ENCODE results near the gene PDIK1L. TPM values are rescaled to one million over a fixed set of nuclear protein-coding genes. Genes with fewer than 3 reads are reported as not detected.

PDIK1L gene
- total RNA-seq, 1 experiment from 2014 or later: 11.9 TPM

DNA sequence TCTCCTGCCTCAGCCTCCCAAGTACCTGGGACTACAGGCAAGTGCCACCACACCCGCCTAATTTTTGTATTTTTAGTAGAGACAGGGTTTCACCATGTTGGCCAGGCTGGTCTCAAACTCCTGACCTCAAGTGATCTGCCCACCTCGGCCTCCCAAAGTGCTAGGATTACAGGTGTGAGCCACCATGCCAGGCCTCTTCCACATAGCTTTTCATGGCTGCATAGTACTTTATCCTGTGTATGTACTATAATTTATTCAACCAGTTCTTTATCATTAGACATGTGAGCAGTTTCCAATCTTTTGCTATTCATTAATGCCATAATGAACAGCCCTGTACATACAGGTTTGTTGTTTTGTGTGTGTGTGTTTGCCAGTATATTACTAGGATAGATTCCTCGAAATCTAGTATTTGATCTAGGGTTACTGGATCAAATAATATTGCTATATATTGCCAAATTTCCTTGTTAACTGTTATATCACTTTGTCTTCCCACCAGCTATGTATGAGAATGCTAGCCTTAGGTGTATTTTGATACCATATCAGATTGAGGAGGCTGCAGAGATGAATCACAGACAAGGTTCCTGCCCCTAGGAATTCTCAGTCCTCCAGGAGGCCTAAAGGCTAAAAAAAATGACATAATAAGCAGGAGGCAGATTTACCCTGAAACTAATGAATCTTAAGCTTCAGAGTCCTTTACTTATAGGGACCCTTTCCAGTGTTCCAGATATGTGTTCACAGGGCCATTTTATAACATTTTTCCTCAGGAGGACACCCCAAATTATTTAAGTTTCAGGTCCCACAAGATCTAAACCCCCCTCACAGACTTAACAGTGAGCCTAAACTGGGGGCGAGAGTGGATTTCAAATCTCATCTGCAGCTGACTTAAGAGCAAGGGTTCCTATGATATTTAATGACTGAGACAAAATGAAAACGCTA is 2.1 kb upstream of the PDIK1L start:
- no peaks in the 10 kb centered on the region for H3K9me3 Mint-ChIP-seq (ENCODE audit: low read depth, unreplicated experiment)
- H3K4me3 Mint-ChIP-seq (ENCODE audit: low read depth, unreplicated experiment): peak overlapping the region; percentile 91
- DNase-seq: no peak
- CTCF ChIA-PET: interaction anchor here (0.7 kb wide), 1 partner anchor 36 kb away, joined by 3 read pairs; no protein-coding TSS in a partner anchor
- peak overlapping the region; percentile 88 for H3K27ac Mint-ChIP-seq (ENCODE audit: unreplicated experiment)
- intact Hi-C loops (cut with micrococcal nuclease; ENCODE audit: unreplicated experiment): loop anchor here (2.0 to 5.0 kb wide), 2 partner anchors 17 to 53 kb away; no protein-coding TSS in a partner anchor
- peaks cover 18% of the 10 kb centered on the region for H3K4me1 Mint-ChIP-seq (ENCODE audit: low read depth, unreplicated experiment)
- H3K27me3 Mint-ChIP-seq (ENCODE audit: unreplicated experiment): no peaks in the 10 kb centered on the region
- no peak for TF ChIP-seq CTCF (IDR thresholded peaks at IDR 0.05; ENCODE audit: unreplicated experiment)
- BruUV-seq (replicated peaks): TSS peak; percentile 37
- H3K36me3 Mint-ChIP-seq (ENCODE audit: insufficient read depth, unreplicated experiment): peaks cover 31% of the 10 kb centered on the region

DNA sequence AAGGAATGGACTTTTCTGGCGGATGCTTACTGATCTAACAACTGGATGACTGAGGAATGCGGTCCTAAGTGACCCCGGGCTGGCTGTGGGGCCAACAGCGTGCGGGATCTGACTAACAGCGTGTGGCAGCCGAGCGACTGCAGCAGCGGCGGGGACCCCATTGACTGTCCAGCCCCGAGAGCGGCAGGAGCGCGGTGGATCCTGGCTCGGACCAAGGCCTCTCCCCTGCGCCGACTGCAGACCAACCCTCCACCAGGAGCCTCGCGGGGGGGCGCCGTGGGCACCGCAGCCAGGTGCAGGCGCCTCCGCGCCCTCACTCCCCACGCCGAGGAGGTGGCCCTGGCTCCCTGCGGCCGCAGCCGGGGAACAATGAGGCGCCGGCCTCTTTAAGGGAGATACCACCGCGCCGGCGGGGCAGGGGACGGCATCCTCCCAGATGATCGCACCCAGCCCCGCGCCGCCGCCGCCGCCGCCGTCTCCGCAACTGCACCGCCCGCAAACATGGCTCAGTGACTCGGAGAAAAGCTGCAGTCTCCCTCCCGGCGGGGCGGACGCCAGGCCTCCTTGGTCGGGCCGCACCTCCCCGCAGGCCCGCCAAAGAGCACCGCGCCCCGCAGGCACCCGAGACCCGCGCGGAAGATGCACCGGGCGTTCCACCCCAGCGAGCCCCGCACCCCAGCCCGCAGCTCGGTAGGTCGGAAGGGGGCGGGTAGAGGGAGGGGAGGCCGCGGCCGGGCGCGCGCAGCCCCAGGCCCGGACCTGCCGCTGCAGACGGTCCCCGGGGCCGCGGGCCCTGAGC is 694 bp upstream of the PDIK1L start:
- H3K4me3 Mint-ChIP-seq (ENCODE audit: low read depth, unreplicated experiment): peak overlapping the region; percentile 91
- H3K27ac Mint-ChIP-seq (ENCODE audit: unreplicated experiment): peak overlapping the region; percentile 88
- intact Hi-C loops (cut with micrococcal nuclease; ENCODE audit: unreplicated experiment): loop anchor here (2.0 kb wide), 1 partner anchor 16 kb away; no protein-coding TSS in a partner anchor
- peaks cover 31% of the 10 kb centered on the region for H3K36me3 Mint-ChIP-seq (ENCODE audit: insufficient read depth, unreplicated experiment)
- peaks cover 12% of the 10 kb centered on the region for H3K4me1 Mint-ChIP-seq (ENCODE audit: low read depth, unreplicated experiment)
- CTCF ChIA-PET: interaction anchor here (1.0 kb wide), 1 partner anchor 34 kb away, joined by 5 read pairs; no protein-coding TSS in a partner anchor
- no peaks in the 10 kb centered on the region for H3K9me3 Mint-ChIP-seq (ENCODE audit: low read depth, unreplicated experiment)
- no peak for TF ChIP-seq CTCF (IDR thresholded peaks at IDR 0.05; ENCODE audit: unreplicated experiment)
- BruUV-seq (replicated peaks): no TSS peak
- peak; percentile 80 for DNase-seq
- no peaks in the 10 kb centered on the region for H3K27me3 Mint-ChIP-seq (ENCODE audit: unreplicated experiment)

GRCh38 chr1:26112407-26112775 is 767 bp downstream of the PDIK1L start:
- CTCF ChIA-PET: interaction anchor here (2.2 kb wide), 1 partner anchor 33 kb away, joined by 7 read pairs; no protein-coding TSS in a partner anchor
- Mint-ChIP-seq H3K27me3 (ENCODE audit: unreplicated experiment) (no peaks in the 10 kb centered on the region), H3K9me3 (ENCODE audit: low read depth, unreplicated experiment) (no peaks in the 10 kb centered on the region), H3K27ac (ENCODE audit: unreplicated experiment) (peak overlapping the region; percentile 90), H3K4me1 (ENCODE audit: low read depth, unreplicated experiment) (peaks cover 12% of the 10 kb centered on the region), H3K36me3 (ENCODE audit: insufficient read depth, unreplicated experiment) (peaks cover 34% of the 10 kb centered on the region), H3K4me3 (ENCODE audit: low read depth, unreplicated experiment) (peak overlapping the region; percentile 91)
- DNase-seq: no peak
- BruUV-seq (replicated peaks): no TSS peak
- TF ChIP-seq CTCF (IDR thresholded peaks at IDR 0.05; ENCODE audit: unreplicated experiment): no peak
- intact Hi-C loops (cut with micrococcal nuclease; ENCODE audit: unreplicated experiment): no loop called here

DNA sequence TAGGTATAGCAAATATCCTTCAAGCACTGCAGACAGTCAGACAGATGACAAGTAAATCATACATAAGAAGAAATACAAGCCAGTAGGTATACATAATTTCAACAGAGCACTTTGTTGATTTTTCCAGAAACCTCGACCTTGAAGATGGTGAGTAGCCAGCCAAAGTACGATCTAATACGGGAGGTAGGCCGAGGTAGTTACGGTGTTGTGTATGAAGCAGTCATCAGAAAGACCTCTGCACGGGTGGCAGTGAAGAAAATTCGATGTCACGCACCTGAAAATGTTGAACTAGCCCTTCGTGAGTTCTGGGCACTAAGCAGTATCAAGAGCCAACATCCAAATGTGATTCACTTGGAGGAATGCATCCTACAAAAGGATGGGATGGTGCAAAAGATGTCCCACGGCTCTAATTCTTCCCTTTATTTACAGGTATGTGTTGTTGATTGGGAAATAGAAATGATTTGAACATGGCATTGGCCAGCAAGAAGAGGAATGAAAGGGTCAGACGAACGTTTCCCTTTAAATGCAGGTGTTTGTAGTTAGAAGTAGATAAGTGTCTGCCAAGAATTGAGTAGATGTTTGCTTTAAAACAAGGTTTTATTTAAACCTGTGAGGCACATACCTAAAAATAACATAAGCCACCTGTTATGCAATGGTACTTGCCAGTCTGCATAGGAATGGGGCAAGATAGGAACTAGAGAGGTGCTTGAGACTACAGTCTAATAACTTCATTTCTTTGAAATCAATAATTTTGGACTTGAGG is 2.7 kb downstream of the PDIK1L start:
- CTCF ChIA-PET: interaction anchor here (2.2 kb wide), 1 partner anchor 31 kb away, joined by 7 read pairs; no protein-coding TSS in a partner anchor
- Mint-ChIP-seq H3K4me3 (ENCODE audit: low read depth, unreplicated experiment) (peak overlapping the region; percentile 55), H3K4me1 (ENCODE audit: low read depth, unreplicated experiment) (peaks cover 12% of the 10 kb centered on the region), H3K9me3 (ENCODE audit: low read depth, unreplicated experiment) (no peaks in the 10 kb centered on the region), H3K27me3 (ENCODE audit: unreplicated experiment) (no peaks in the 10 kb centered on the region), H3K27ac (ENCODE audit: unreplicated experiment) (peak overlapping the region; percentile 46), H3K36me3 (ENCODE audit: insufficient read depth, unreplicated experiment) (peaks cover 42% of the 10 kb centered on the region)
- TF ChIP-seq CTCF (IDR thresholded peaks at IDR 0.05; ENCODE audit: unreplicated experiment): no peak
- DNase-seq: no peak
- BruUV-seq (replicated peaks): no TSS peak
- intact Hi-C loops (cut with micrococcal nuclease; ENCODE audit: unreplicated experiment): no loop called here
